Adrenal gland (tissue), 5 donors: ENCODE results near the gene TAF11L7.
"Not testable (repeated sequence)": the region's sequence is repeated elsewhere in the genome, so short reads cannot be mapped to it uniquely, and the experiment has no call there.

Experiments used
- POLR2A ChIP-seq, 2 donors: fragments of 450-650 bp; IDR thresholded peaks; one replicate each; pipeline ENCODE4 v1.6.1; 2017; ENCODE audit warnings: antibody characterized with exemption in 2 of 2, mild to moderate bottlenecking in 2 of 2, moderate library complexity in 1 of 2
- TF ChIP-seq, protein P1 (sequence below), 6 experiments: fragments of 450-650 bp in 4 of 6; fragments of 200-600 bp in 2 of 6; sonication (generic) in 1 of 6; IDR thresholded peaks; 1 replicate in 5 of 6; 2 replicates in 1 of 6; pipeline versions ENCODE4 v1.5.1 to v1.8.0; 2016 to 2021; ENCODE audit warnings: antibody characterized with exemption in 6 of 6, mild to moderate bottlenecking in 2 of 6, moderate library complexity in 1 of 6
- donor health status: DM: no; HTN: no; CAD: no.

DNA sequence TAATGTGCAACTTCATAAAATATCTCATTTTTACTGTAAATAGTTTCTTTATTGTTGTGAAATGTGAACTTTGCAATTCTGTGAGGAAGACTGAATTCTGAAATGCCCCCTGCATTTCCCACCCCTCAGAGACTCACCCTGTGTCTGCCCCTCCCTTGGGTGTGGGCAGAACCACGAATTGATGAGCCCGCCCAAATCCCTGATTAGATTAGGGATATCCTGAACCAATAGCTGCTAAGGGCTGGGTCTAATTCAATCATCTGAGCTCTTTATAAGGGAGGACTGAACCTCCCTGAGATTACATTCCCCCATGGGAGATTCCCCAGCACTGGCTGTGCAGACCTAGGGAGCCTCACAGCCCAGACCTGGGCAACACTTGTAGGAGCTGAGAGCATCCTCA lies 24.5 kb upstream of the TAF11L7 start, which contains the start of gene TAF11L12:
- TF ChIP-seq, protein P1, sequence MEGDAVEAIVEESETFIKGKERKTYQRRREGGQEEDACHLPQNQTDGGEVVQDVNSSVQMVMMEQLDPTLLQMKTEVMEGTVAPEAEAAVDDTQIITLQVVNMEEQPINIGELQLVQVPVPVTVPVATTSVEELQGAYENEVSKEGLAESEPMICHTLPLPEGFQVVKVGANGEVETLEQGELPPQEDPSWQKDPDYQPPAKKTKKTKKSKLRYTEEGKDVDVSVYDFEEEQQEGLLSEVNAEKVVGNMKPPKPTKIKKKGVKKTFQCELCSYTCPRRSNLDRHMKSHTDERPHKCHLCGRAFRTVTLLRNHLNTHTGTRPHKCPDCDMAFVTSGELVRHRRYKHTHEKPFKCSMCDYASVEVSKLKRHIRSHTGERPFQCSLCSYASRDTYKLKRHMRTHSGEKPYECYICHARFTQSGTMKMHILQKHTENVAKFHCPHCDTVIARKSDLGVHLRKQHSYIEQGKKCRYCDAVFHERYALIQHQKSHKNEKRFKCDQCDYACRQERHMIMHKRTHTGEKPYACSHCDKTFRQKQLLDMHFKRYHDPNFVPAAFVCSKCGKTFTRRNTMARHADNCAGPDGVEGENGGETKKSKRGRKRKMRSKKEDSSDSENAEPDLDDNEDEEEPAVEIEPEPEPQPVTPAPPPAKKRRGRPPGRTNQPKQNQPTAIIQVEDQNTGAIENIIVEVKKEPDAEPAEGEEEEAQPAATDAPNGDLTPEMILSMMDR (IDR thresholded peaks at IDR 0.05) = not testable (repeated sequence)
- not testable (repeated sequence) for TF ChIP-seq POLR2A (IDR thresholded peaks at IDR 0.05)
